M059J (cell line): Measurements from ENCODE around the gene MAPK4. TPM values are rescaled to one million over a fixed set of nuclear protein-coding genes. Genes with fewer than 3 reads are reported as not detected.
A peak's percentile ranks its signal among the peaks of the same experiment; 100 is the strongest.

Experiments used
- DNase-seq: peaks from one replicate; pipeline ENCODE4 v3.0.0-alpha.2; 2012; ENCODE audit warnings: low read depth
- total RNA-seq: library from RNA; depleted of rRNA; stranded (reverse); fragments of >200 nt; shearing (Covaris generic); gene quantifications from 2 replicates; pipeline ENCODE4 v1.2.3, GENCODE V29; 2014

The MAPK4 gene
- total RNA-seq, 1 experiment from 2014 or later, result not detected

GRCh38 chr18:50653402-50654093, 93.7 kb downstream of the MAPK4 start:
- DNase-seq, result no peak

- DNase-seq, result no peak
Measured at GRCh38 chr18:50654211-50654610, 94.3 kb downstream of the MAPK4 start.

- DNase-seq, result no peak
Measured at GRCh38 chr18:50654658-50655550, 95.0 kb downstream of the MAPK4 start.

GRCh38 chr18:50656396-50656795, 96.5 kb downstream of the MAPK4 start:
- no peak for DNase-seq

- DNase-seq, result peak; percentile 9
Measured at GRCh38 chr18:50656841-50657470, 97.1 kb downstream of the MAPK4 start.

GRCh38 chr18:50658601-50659000, 98.7 kb downstream of the MAPK4 start:
- DNase-seq, result no peak

GRCh38 chr18:50659091-50660003, 99.5 kb downstream of the MAPK4 start:
- DNase-seq, result peak; percentile 57

GRCh38 chr18:50661013-50661412, 101.1 kb downstream of the MAPK4 start:
- no peak for DNase-seq

GRCh38 chr18:50662177-50662576, 102.3 kb downstream of the MAPK4 start:
- DNase-seq, result no peak

- DNase-seq, result no peak
Measured at GRCh38 chr18:50662775-50663383, 103.0 kb downstream of the MAPK4 start.

GRCh38 chr18:50663626-50664441, 103.9 kb downstream of the MAPK4 start:
- no peak for DNase-seq

- DNase-seq, result no peak
Measured at GRCh38 chr18:50665015-50665414, 105.1 kb downstream of the MAPK4 start.

GRCh38 chr18:50665519-50665918, 105.6 kb downstream of the MAPK4 start:
- no peak for DNase-seq

- DNase-seq, result no peak
Measured at GRCh38 chr18:50666536-50666935, 106.6 kb downstream of the MAPK4 start.

GRCh38 chr18:50671376-50671775, 111.5 kb downstream of the MAPK4 start:
- DNase-seq, result no peak

GRCh38 chr18:50674307-50674980, 114.6 kb downstream of the MAPK4 start:
- no peak for DNase-seq

- no peak for DNase-seq
Measured at GRCh38 chr18:50675043-50675442, 115.2 kb downstream of the MAPK4 start.

GRCh38 chr18:50678651-50679050, 118.8 kb downstream of the MAPK4 start:
- DNase-seq, result no peak

- no peak for DNase-seq
Measured at GRCh38 chr18:50679056-50679455, 119.2 kb downstream of the MAPK4 start.

- DNase-seq, result no peak
Measured at GRCh38 chr18:50679656-50680055, 119.8 kb downstream of the MAPK4 start.
